DMS53 treated with DMSO at 0.1 percent for 48 hours (cell line): ENCODE results near the gene SLC2A9.
"Not testable (repeated sequence)": the region's sequence is repeated elsewhere in the genome, so short reads cannot be mapped to it uniquely, and the experiment has no call there.

ENCODE experiments used
- DNase-seq: peaks from one replicate; lab custom pipeline; 2025; ENCODE audit not compliant: unreplicated experiment; lab: John Stamatoyannopoulos, UW

SLC2A9 gene

DNA sequence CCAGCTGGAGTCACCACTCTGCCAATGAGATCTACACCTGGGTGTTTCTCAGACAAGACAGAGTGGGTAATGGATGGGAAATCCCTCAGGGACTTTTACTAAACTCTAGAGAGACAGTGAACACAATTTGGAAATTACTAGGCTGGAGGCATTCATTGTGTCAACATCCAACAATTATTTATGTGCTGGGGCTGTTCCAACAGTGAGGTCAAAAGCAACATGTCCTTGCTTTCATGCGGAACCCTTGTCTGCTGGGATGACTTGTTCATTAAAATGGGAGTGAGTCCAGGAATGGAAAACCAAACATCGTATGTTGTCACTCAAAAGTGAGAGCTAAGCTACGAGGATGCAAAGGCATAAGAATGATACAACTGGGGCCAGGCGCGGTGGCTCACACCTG lies 185.9 kb downstream of the SLC2A9 start:
- DNase-seq, result no peak

DNA sequence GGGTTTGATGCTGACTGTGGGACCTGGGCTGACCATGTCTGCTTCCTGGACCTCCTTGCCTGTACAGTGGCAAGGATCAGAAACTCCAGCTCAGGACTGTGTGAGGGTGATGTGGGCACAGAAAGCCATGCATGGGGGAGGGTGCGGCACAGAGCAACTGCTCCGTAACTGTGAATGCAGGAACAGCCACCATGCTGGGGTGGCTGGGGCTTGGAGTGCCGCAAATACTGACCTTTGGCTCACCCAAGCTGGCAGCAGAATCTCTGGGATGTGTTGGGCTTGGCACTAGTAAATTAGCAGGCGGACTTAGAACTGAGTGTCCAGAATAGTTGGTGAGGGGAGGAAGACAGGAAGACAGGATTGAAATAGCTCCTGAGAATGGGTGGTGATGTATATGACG lies 187.9 kb downstream of the SLC2A9 start:
- no peak for DNase-seq

DNA sequence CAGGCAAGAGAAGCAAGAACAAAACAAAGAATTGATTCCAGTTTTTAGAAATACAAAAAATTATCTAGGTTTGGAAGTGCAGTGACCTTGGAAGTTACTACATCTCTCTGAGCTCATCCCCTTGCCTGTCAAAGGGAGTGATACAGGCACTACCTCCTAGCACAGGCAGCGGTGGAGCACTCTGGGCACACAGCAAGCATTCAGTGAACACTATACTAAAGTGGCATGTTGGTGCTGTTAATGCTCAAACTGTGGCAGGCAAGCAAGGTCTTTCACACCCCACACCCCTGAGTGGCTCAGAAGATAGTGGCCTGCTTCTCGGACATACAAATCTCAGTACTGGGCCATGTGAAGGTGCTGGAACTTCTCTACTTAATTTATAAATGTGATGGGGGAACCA lies 188.7 kb downstream of the SLC2A9 start:
- no peak for DNase-seq

DNA sequence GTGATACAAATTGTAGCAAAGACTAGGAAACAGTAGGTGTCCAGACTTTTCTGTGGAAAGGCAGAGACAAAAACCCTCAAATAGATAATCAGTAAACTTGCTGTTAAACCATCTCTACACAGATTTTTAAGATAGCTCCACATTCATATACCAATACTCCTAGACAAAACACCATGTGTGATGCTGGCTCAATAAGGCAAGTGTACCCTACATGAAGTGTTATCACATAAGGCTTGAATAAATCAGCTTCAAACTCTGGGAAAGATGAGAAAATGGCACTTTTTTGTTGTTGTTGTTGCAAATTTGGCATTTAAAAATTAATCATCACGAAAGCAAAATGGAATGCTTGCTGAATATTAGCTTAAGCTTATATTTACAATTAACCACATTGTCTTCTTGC lies 194.7 kb downstream of the SLC2A9 start:
- no peak for DNase-seq

DNA sequence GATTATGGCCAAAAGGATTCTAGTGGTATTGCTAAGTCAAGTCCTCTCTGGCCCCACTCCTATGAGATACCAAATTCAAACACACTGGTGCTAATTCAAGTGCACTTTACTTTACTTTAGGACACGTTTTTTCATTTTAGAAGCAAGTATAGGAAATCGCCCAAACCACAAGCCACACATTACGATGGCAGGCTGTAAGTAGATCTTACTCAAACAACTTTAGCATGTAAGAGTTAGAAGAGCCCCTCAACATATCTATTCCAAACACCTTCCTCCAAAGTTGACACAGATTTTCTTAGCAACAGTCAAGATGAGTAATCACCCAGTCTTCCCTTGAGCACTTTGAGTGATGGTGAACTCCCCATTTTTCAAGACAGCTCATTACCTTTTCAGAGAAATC lies 196.2 kb downstream of the SLC2A9 start:
- DNase-seq, result no peak

DNA sequence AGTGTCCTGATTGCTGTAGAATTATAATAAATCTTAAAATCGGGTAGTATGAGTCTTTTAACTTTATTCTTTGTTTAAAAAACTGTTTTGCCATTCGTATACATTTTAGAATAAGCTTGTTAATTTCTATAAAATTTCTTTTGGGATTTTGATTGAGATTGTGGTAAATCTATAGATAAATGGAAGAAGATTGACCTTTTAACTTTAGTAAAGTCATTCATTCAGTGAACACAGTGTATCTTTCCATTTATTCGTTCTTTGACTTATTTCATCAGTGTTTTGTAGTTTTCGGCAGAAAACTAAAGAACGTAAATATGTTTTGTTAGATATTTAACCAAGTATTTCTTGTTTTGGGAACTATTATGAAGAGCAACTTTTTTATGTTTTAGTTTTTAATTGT lies 201.0 kb downstream of the SLC2A9 start:
- no peak for DNase-seq

DNA sequence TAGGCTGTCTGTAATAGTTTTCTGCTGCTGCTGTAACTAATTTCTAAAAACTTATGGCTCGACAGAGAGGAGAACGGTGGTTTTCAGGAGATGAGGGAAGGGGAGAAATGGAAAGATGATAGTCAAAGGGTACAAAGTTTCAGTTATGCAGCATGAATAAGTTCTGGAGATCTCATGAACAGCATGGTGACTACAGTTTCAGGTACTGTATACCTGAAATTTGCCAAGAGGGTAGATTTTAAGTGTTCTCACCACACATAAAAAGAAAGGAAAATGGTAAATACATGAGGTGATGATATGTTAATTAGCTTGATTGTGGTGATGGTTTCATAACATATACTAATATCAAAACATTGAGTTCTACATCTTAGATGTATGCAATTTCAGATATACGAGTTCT lies 205.0 kb downstream of the SLC2A9 start:
- DNase-seq, result no peak

DNA sequence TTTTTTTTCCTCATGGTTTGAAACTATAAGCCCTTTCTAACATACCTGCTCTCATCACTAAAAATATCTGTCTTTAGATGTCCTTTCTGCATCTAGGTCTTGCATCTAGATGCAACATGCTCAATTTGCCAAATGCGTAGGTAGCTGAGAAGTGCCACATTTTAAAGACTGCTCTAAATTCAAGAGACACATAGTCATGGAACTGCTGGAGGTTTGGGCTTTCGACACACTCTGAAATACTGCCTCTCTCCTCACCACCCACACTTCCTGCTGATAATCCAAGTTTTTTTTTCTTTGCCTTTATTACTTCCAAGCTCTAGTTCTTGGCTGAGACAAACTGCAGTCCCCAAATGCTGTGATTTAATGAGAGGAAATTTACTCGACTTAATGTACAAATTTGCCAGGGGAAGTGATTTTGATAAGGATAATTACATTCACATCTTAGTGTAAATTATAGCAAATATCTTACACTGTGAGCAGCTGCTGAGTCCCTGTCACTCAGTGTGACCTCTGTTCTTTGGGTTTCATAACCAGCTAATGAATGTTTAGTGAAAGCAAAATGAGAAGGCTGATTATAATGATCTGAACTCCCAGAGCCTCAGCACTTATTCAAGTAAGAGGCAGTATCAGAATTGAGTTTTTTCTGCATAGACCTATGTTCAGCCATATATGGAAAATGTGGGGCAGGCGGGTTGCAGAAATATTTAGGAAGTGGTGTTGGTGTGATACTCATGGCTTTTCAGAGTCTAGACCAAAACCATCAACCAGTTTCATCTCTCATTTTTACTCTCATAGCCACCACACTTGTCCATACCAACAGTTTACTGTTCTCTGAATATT lies 208.6 kb downstream of the SLC2A9 start:
- no peak for DNase-seq

DNA sequence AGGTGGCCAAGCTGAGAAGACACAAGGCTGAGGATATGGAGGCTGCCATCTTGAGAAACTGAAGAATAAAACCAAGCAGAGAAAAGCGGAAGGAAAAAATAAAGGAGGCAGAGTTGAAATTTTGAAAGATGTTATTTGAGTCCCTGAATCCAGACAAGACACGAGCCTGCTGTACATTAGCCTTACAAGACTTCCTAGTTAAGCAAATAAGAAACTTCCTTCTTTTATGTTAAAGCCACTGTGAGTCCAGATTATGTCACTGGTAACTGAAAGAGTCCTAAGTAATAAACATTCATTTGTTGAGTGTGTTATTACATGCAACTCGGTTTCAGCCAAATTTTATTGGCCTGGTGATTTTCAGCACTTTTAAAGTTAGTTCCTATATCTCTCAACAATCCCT lies 209.5 kb downstream of the SLC2A9 start:
- DNase-seq, result no peak

DNA sequence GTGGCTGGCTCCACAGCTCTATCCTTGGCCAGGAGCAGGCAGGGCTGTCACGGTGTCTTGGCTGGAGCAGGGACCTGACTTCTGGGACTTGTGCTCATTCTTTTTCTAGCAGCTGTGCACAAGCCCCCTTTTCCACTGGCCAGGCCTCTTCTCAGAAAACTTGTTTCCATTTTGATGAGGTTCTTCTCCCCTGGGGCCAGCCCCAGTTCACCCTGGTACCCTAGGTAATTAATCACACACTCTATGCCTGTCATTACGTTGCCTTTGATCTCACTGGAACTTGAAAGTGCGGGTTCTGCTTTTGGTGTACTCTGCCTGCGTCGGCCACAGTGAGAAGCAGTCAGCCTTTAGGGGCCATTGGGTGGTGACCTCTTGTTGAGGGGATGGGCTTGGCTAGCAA lies 213.2 kb downstream of the SLC2A9 start:
- no peak for DNase-seq

DNA sequence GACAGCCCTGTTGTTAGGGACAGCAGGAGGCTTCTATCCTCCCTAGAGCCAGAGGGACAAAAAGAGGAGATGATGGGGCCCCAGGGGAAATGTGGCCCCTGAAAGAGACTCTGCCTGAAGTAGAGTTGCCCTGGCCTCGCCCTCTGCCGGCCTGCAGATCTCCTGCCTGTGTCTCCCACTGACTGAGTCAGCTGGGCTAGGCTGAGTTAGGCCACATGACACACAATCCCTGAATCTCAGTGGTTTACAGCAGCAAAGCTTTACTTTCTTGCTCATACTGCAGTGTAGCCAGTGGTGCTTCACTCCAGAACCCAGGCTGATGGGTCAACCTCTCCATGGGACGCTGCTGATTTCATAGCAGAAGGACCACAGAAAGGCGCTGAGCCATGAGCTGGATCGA lies 216.4 kb downstream of the SLC2A9 start:
- no peak for DNase-seq

DNA sequence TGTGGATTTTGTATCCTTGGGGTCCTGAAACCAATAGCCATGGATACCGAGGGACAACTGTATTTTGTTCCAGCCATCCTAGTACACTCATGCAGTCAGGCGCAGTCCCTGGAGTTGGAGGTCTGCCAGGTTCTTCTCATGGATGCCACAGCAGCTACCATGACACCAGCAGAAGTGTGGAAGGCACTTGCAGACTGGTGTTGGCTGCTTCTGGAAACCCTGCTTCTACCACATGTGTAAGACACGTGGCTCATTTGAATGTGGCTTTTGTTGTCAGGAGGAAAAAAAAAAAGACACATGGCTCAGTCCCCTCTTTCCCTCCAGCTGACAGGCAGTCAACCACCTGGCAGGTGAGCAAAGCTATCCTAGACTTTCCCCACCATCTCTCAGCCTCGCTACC lies 220.4 kb downstream of the SLC2A9 start:
- DNase-seq, result no peak

DNA sequence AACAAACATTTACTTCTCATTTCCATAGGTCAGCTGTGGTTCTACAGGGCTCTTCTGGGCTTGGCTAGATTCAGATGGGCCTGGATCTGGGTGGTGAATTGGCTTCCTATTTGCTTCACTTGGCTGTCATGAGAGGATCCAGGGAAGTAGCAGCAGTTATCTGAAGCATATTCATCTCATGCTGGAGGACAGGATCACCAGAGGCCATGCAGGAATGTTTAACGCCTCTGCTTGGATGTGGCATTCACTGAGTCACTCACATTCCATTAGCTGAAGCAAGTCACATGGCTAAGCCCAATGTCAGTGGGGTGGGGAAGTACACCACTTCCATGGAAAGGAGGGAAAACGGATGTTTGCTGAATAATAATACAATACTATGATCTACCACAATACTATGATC lies 224.7 kb downstream of the SLC2A9 start:
- not testable (repeated sequence) for DNase-seq

DNA sequence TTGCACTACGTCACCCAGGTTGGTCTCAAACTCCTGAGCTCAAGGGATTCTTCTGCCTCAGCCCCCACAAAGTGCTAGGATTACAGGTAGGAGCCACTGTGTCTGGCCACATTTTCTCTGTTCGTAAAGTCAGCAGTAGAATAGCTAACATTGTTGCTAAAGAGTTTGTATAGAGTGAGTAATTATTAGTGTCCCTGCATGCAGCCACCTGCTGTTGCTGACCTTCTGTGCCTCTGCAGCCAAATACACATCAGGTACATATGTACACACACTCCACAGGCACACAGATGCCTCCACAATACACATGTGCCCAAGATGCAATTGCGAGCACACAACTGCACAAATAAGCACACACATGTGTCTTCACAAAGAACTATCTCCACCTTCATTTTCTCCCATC lies 228.9 kb downstream of the SLC2A9 start:
- DNase-seq, result no peak

DNA sequence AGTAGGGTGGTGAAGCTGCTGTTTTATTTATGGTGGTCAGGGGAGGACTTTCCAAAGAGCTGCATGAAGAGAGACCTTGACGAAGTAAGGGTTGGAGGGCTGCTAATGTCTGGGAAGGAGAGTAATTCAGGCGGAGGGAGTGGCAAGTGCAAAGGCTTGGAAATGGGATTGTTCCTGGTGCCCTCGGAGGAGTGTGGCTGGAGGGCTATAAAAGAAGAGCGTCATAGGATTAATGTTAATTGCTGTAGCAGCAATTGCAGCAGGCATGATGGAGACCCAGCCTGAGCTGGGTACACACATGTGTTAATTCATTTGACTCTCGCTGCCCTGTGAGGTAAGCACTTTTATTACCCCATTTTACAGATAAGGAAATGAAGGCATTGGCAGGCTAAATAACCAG lies 235.4 kb downstream of the SLC2A9 start:
- DNase-seq, result not testable (repeated sequence)

DNA sequence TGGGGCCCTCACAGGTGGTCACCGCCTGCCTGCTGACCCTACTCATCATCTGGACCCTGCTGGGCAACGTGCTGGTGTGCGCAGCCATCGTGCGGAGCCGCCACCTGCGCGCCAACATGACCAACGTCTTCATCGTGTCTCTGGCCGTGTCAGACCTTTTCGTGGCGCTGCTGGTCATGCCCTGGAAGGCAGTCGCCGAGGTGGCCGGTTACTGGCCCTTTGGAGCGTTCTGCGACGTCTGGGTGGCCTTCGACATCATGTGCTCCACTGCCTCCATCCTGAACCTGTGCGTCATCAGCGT lies 239.2 kb downstream of the SLC2A9 start:
- no peak for DNase-seq

DNA sequence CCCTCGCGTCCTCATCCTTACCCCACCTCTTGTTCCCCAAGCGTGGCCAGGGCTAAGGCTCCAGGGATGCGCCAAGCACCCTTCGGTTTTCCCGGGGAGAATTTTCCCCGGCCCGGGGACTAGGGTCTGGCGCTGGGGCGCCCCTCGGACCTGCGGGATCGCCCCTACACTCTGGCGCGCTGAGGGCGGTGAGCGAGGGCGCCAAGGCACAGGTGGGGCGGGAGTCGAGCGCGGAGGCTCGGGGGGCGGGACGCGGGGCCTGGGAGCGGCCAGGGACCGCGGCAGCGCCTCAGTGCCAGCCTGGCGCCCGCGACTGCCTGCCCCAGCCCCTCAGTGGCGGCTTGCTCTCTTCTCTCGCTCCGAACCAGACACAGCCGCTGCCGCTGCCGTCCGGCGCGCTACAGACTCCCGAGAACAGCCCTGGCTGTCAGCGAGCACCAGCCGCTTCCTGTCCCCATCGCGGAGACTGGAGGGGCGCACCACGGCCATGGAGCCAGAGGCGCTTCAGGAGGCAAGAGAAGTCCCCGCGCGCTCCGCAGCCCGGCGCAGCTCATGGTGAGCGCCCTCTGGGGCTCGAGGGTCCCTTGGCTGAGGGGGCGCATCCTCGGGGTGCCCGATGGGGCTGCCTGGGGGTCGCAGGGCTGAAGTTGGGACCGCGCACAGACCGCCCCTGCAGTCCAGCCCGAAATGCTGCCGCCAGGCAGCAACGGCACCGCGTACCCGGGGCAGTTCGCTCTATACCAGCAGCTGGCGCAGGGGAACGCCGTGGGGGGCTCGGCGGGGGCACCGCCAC lies 239.8 kb downstream of the SLC2A9 start, which contains the start of gene DRD5:
Gene DRD5, plus strand, starts transcription at position 292 of the 793 bp plus-strand sequence. Its CDS starts 396 bp downstream, at position 688.
- no peak for DNase-seq
